Activated CD8-positive, alpha-beta memory T cell treated with anti-CD3 and anti-CD28 coated beads, Interleukin-2, amount 50 U/mL, for 24 hours (primary cell): ENCODE results near the gene CEP55.

ENCODE experiments used
- DNase-seq: peaks from one replicate; pipeline ENCODE4 v3.0.0-alpha.2; 2020; ENCODE audit errors: extremely low read depth

The CEP55 gene

DNA sequence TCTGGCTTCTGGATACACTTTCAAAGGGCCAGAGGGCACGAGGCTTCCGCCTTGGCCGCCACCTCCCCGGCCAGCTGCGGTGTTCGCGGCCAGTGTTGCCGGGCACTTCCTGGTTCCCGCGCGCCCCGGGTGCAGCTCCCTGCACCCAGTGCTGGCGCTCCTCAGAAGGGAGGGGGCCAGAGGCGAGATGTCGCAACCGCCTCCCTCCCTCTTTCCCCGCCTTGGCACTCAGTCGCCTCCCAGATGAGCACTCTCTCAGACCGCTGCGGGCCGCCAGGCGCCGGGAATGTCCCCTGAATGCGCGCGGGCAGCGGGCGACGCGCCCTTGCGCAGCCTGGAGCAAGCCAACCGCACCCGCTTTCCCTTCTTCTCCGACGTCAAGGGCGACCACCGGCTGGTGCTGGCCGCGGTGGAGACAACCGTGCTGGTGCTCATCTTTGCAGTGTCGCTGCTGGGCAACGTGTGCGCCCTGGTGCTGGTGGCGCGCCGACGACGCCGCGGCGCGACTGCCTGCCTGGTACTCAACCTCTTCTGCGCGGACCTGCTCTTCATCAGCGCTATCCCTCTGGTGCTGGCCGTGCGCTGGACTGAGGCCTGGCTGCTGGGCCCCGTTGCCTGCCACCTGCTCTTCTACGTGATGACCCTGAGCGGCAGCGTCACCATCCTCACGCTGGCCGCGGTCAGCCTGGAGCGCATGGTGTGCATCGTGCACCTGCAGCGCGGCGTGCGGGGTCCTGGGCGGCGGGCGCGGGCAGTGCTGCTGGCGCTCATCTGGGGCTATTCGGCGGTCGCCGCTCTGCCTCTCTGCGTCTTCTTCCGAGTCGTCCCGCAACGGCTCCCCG is 70.2 kb downstream of the CEP55 start, which contains the start of gene FFAR4:
TSS of gene FFAR4 (plus strand) at position 231 of the 842 bp plus-strand sequence. CDS start at position 287, 56 bp downstream.
- no peak for DNase-seq

DNA sequence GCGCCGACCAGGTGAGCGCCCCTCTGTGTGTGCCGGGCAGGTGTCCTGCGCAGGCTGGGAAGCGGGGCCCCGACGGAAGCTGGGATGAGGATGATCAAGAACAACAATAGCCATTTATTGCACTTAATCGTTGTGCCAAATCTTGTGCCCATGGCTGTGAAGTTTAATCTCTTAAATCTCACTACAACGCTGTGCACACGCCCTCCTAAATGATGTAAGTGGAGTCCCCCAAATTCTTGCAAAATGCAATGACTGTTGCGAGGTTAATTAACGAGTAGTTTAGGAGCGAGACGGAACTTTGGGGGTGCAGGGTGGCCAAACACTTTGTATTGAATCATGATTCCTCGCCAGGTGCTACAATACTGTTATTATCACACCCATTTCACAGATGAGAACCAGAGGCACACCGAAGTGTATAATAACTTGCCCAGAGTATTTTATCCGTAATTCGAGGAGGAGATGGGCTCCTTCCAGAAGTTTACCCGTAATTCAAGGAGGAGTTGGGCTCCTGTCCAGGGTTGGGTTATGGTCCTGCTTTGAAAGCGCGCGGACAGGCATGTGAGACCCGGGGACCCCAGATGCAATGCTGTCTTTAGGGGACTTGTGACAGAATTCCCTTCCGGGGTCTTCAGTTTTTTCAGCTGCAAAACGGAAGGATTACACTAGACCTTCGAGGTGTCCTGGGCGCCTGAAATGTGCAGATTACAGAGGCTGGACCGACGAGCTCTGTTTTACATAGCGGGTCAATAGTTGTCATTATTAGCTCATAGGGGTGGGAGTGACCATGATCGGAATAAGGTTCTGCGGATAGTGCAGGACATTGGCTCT is 71.1 kb downstream of the CEP55 start:
- no peak for DNase-seq

- DNase-seq, result no peak
Measured at GRCh38 chr10:93568105-93568390, 71.6 kb downstream of the CEP55 start.

- no peak for DNase-seq
Measured at GRCh38 chr10:93570383-93570782, 74.0 kb downstream of the CEP55 start.

GRCh38 chr10:93572606-93573005 is 76.2 kb downstream of the CEP55 start:
- DNase-seq, result no peak

DNA sequence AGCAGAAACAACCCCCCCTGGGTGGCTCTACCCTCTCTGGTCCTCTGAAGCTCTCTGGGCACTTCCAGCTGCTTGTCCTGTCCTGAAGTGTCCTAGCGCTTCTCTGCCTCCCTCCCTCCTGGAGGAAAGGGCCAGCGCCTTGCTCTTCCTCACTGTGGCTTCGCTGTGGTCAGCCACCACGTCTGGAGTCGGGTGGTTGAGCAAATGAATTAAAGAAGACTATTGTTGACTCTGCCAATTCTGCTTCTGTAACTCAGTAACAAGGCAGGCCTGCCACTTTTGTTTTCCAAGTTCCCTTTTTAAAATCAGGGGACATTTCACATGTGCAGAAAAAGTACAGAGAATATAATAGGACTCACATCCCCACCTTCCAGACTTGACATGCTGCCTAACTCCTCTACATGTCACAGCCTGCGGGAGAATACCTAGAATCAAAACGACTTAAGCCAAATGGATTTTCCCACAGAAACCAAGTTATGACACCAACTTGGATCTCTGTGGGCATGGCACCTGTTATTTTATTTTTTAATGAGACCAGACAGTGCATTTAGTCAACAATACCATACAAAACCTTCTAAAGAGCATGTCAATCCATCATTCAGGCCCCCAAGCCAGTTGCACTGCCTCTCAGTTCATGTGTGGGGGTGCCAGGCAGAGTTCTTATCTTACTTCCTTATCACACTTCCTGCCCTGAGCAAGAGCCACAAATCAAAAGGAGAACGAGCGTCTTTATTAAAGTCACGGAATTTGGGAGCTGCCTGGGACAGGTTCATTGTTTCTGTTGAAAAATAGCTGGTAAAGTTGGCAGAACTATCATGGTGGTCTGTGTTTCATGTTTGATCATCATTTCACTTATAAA is 76.9 kb downstream of the CEP55 start:
- DNase-seq, result no peak

GRCh38 chr10:93573924-93574323 is 77.5 kb downstream of the CEP55 start:
- no peak for DNase-seq

- DNase-seq, result no peak
Measured at GRCh38 chr10:93576888-93577287, 80.5 kb downstream of the CEP55 start.

- DNase-seq, result no peak
Measured at GRCh38 chr10:93577565-93577964, 81.2 kb downstream of the CEP55 start.
